ENCODE results near the gene TNC. TPM values are rescaled to one million over a fixed set of nuclear protein-coding genes. Genes with fewer than 3 reads are reported as not detected.

TNC gene
- total RNA-seq, 4 donors from 2014 or later: 4.8 to 47.0 (median 17.3) TPM

DNA sequence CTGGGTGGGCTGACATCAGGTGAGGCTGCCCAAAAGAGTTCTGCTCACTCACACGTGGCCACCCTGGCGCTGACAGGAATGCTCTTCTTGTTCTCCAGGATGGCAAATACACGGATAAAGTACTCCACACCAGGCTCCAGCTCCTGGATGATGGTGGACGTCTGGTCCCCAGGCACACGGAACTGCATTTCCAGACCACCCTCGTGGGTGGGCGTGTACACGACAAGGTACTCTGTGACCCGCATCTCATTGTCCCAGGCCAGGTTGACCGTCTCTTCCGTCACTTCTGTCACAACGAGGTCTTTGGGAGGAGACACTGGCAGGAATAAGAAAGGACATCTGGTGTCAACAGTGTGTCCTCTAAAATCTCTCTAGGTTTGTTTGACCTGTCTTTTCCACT, 33.8 kb downstream of the TNC start:
- TF ChIP-seq, protein P1, sequence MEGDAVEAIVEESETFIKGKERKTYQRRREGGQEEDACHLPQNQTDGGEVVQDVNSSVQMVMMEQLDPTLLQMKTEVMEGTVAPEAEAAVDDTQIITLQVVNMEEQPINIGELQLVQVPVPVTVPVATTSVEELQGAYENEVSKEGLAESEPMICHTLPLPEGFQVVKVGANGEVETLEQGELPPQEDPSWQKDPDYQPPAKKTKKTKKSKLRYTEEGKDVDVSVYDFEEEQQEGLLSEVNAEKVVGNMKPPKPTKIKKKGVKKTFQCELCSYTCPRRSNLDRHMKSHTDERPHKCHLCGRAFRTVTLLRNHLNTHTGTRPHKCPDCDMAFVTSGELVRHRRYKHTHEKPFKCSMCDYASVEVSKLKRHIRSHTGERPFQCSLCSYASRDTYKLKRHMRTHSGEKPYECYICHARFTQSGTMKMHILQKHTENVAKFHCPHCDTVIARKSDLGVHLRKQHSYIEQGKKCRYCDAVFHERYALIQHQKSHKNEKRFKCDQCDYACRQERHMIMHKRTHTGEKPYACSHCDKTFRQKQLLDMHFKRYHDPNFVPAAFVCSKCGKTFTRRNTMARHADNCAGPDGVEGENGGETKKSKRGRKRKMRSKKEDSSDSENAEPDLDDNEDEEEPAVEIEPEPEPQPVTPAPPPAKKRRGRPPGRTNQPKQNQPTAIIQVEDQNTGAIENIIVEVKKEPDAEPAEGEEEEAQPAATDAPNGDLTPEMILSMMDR (IDR thresholded peaks at IDR 0.05): no peak
- no peak for TF ChIP-seq POLR2A (IDR thresholded peaks at IDR 0.05)
- no peak overlapping the region for H3K4me3 ChIP-seq (ENCODE audit: low read depth, poor library complexity, severe bottlenecking)
- 90 to 91% methylated on average over 12 of the region's 12 CpGs for WGBS, 2 donors
- no peak for DNase-seq (ENCODE audit: low spot score in 2 of 2)
- intact Hi-C loops (cut with DNase I; ENCODE audit: low total_unique reads): no loop called here

DNA sequence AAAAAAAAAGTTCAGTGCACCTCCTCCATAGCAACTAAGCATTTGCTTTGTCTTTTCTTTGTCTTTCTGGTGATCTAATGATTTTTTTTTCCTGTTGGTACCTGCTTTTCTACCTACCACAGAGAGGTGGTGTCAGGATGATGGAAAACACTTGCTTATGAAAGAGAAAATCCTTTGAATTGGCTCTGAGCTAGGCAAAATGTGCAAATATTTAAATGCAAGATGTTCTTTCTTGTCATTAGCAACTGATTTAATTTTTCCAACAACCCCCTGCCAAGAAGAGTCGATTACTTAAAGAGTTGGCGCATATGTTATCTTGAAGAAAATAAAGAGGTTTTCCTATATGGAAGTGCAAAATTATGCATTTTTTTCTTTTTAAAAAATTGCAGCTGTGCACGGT, 37.7 kb downstream of the TNC start:
- no peak for DNase-seq (ENCODE audit: low spot score in 2 of 2)
- WGBS, 2 donors: 38 to 58% methylated on average over 3 of the region's 3 CpGs
- TF ChIP-seq, protein P1 (IDR thresholded peaks at IDR 0.05): no peak
- TF ChIP-seq POLR2A (IDR thresholded peaks at IDR 0.05): no peak
- intact Hi-C loops (cut with DNase I; ENCODE audit: low total_unique reads): no loop called here
- H3K4me3 ChIP-seq (ENCODE audit: low read depth, poor library complexity, severe bottlenecking): no peak overlapping the region

DNA sequence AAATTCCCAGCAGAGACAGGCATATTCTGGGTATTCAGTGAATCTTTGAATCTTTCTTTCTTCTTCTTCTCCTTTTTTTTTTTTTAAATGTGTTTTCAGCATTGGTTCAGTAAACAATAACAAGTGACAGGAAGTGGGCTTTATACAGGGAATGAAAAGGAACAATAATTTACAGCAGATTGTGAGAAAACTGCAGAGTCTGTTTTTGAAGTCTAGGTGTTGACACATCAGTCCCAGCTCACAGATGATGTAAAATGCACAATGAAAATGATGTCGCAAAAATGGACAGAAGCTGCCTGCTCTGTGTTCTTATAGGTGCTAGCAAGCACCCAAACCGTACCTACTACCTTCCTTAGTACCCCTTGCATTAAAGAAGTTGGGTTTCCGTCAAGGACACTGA, 38.8 kb downstream of the TNC start:
- TF ChIP-seq, protein P1 (IDR thresholded peaks at IDR 0.05): no peak
- no peak for TF ChIP-seq POLR2A (IDR thresholded peaks at IDR 0.05)
- DNase-seq (ENCODE audit: low spot score in 2 of 2): no peak
- 81 to 86% methylated on average over 3 of the region's 3 CpGs for WGBS, 2 donors
- intact Hi-C loops (cut with DNase I; ENCODE audit: low total_unique reads): no loop called here
- H3K4me3 ChIP-seq (ENCODE audit: low read depth, poor library complexity, severe bottlenecking): no peak overlapping the region

DNA sequence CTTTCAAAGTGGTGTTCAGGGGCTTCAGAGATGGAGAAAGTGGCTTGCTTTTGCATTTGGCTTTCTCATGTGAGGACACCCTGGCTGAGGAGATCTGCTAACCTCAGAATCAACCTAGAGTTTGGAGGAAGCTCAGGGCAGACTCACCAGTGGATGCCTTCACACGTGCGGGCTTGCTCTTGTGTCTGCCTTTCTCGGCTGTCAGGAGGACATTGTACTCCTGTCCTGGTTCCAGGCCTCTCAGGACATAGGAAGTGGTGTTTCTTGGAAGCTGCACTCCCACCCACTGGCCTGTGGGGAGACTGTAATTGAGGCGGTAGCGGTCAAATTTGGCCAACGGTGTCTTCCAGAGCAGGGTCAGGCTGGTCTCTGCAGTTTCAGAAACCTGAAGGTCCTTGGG, 44.5 kb downstream of the TNC start:
- TF ChIP-seq, protein P1 (IDR thresholded peaks at IDR 0.05): no peak
- TF ChIP-seq POLR2A (IDR thresholded peaks at IDR 0.05): no peak
- WGBS, 2 donors: 76 to 86% methylated on average over 6 of the region's 6 CpGs
- intact Hi-C loops (cut with DNase I; ENCODE audit: low total_unique reads): no loop called here
- DNase-seq (ENCODE audit: low spot score in 2 of 2): no peak
- no peak overlapping the region for H3K4me3 ChIP-seq (ENCODE audit: low read depth, poor library complexity, severe bottlenecking)

DNA sequence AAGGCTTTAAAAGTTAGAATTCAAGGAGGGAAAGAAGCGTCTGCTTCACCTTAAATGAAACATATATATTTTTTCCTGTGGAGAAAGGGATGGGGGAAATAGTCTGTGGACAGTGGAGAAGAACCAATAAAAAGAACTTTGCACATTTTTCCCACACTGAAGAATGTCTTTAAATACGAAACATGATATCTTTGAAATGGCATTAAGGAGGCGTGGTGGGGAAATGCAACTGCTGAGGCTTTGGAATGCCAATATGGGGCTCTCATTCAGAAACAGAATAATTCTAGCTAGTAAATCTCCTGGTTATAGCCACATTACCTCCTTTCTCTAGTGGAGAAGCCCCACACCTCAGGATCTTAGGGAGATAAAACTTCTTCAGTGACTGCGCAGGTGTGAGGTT, 46.8 kb downstream of the TNC start:
- 78 to 96% methylated on average over 4 of the region's 4 CpGs for WGBS, 2 donors
- DNase-seq (ENCODE audit: low spot score in 2 of 2): no peak
- TF ChIP-seq, protein P1 (IDR thresholded peaks at IDR 0.05): no peak
- TF ChIP-seq POLR2A (IDR thresholded peaks at IDR 0.05): no peak
- intact Hi-C loops (cut with DNase I; ENCODE audit: low total_unique reads): no loop called here
- no peak overlapping the region for H3K4me3 ChIP-seq (ENCODE audit: low read depth, poor library complexity, severe bottlenecking)

DNA sequence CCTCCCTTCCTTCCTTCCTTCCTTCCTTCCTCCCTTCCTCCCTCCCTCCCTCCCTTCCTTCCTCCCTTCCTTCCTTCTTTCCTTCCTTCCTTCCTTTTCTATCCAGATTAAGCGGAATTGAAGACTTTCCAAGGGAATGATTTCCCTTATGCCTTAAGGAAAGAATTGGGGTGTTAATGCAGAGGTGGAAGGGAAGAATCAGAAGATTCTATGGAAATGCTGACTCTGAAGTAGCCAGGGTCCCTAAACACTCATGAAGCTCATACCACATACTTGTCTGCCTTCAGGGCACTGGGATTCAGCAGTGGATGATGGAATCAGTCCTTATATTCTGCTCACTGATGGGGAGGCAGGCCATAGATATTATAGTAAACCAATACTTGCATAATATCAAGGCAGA, 48.2 kb downstream of the TNC start:
- intact Hi-C loops (cut with DNase I; ENCODE audit: low total_unique reads): no loop called here
- H3K4me3 ChIP-seq (ENCODE audit: low read depth, poor library complexity, severe bottlenecking): no peak overlapping the region
- no peak for DNase-seq (ENCODE audit: low spot score in 2 of 2)
- no peak for TF ChIP-seq POLR2A (IDR thresholded peaks at IDR 0.05)
- TF ChIP-seq, protein P1 (IDR thresholded peaks at IDR 0.05): no peak
- 89 to 100% methylated on average over 1 of the region's 1 CpG for WGBS, 2 donors

All from lower leg skin (tissue), 4 donors.